Esophagus mucosa (tissue), 1 donor: ENCODE data around the gene C16orf78. TPM values are rescaled to one million over a fixed set of nuclear protein-coding genes. Genes with fewer than 3 reads are reported as not detected.

Experiments
- ATAC-seq: fragments of 200-7000 bp; cut with Tn5 transposase; one replicate; pipeline ENCODE4 v1.9.1; 2020
- total RNA-seq: library from RNA; stranded (reverse); gene quantifications from one replicate; pipeline ENCODE4 v1.2.4, GENCODE V29; 2023
- donor health status: DM: yes; HTN: yes; CAD: no.

Gene C16orf78
- total RNA-seq, 1 donor from 2014 or later = not detected

GRCh38 chr16:49398761-49399160, 25.2 kb downstream of the C16orf78 start:
- no peak for ATAC-seq

- no peak for ATAC-seq
Measured at GRCh38 chr16:49399594-49400364, 26.2 kb downstream of the C16orf78 start.

DNA sequence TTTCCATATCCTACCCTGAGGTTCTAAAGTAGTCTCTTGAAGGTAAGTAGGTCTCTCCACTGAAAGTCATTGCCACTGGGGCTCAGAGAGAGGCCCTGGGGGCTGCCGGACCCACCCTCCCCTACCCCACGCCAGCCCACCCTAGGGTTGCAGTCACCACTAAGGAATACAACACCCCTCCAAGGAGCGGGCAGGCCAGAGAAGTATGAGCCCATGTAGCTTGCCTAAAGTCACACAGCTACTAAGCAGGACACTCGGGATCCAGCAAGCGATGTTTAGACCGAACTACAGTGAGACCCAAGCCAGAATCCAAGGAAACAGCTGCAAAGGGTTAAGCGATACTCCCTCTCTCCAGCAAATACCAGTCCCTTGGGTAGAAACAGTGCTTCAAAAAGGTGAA, 27.0 kb downstream of the C16orf78 start:
- ATAC-seq = no peak

DNA sequence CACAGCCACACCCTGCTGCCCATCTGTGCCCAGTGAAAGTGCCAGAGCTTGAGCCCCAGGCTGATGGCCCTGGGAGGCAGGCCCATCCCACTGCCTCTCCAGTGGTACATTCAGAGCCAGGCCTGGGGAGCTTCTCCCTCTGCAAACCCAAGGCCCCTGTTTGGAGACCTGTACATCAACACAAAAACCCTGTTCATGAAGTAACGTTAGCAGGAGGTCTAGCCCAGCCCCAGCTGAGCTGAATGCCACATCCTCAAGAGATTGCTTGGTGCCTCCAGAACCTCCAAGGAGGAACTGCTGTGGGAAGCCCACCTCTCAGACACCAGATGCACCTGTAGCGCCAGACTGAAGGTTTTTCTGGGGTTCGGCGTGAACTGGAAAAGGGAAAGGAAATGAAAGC, 31.5 kb downstream of the C16orf78 start:
- no peak for ATAC-seq

GRCh38 chr16:49405530-49405929, 31.9 kb downstream of the C16orf78 start:
- no peak for ATAC-seq

DNA sequence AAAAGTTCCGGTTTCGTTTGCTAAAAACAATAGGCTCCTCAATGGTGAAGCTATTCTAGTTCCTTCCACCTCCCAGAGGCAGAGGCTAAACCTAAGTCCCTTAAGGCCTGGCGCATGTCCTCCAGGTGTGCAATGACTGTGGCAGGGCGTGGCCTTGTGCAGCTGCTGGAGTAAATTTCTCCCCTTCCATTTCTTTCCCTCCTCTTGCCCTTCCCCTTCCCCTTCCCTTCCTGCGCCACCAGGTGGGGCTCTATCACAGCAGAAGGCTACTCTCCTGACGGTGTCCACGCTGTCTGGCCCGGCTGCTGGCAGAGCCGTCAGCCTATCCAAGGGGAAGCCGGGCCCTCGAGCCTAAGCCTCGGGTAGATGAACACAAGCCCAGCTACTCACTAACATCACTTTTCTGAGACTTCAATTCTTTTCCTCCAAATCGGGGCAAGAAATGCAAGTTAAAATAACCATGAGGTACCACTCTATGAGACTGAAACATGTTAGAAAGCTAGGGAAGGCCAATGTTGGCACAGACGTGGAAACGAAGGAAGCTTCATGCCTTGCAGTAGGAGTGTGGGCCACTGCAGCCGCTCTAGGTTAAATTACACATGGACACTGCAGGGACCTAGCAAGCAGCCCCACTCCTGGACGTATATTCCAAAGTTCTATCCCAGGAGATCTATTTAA, 34.4 kb downstream of the C16orf78 start:
- peak; percentile 94 for ATAC-seq

- ATAC-seq = no peak
Measured at GRCh38 chr16:49409121-49409520, 35.5 kb downstream of the C16orf78 start.

GRCh38 chr16:49410226-49410625, 36.6 kb downstream of the C16orf78 start:
- no peak for ATAC-seq

DNA sequence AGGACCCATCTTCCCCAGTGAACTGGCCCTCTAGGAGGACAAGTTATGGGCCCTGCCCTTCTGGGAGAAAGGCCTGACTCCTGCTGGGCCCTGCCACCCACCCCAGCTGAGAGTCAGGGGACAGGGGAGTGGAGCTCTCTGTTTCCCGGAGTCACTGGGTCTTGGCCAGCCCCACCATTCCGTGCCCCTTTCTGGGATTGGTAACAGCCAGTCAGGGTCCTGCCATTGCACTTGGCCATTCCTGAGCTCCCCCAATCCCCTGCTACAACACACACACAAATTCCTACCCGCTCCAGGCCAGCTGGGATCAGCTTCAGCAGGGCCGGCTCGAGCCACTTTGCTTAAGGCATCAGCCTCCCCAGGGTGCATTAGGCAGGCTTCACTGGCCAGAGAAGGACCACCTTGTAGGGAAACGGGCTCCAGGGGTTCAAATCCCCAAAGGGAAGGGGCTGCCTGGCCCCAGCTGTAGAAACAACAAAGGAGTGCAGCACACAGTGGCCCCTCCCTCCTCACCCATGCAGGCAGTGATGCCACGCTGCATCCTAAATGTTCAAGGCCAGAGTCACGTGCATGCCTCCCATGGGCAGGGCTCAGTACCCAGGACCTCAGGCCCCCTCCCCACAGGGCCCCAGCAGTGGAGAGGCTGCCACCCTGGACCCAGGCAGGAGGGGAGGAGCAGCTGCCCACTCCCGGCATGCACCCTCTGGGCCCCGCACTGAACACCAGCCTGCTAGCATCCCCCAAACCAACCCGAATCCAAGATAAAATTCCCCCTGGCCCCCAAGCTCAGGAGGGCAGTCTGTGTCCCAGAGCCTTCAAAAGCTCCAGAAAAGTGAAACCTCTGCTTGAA, 37.7 kb downstream of the C16orf78 start:
- ATAC-seq = no peak

GRCh38 chr16:49414671-49415070, 41.1 kb downstream of the C16orf78 start:
- ATAC-seq = no peak

GRCh38 chr16:49415083-49415482, 41.5 kb downstream of the C16orf78 start:
- no peak for ATAC-seq

- no peak for ATAC-seq
Measured at GRCh38 chr16:49416001-49416675, 42.5 kb downstream of the C16orf78 start.

GRCh38 chr16:49417354-49417753, 43.8 kb downstream of the C16orf78 start:
- no peak for ATAC-seq

DNA sequence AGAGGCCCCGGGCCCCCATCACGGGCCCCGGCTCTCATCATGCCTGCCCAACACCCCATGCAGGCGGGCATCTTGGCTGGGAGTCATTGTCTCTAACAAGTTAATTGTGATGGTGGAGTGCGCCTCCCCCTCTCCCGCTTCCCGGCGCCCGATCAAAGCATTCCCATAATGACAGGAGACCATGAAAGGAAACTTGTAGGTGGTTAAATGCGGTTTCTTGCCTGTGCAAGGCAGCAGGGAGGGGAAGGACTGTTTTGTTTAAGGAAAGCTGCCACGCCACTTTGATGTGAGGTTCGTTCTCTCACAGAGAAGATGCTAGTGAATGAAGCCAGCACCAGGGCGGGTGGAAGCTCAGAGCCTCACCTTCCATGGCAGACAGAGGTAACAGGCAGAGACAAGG, 45.4 kb downstream of the C16orf78 start:
- ATAC-seq = no peak

DNA sequence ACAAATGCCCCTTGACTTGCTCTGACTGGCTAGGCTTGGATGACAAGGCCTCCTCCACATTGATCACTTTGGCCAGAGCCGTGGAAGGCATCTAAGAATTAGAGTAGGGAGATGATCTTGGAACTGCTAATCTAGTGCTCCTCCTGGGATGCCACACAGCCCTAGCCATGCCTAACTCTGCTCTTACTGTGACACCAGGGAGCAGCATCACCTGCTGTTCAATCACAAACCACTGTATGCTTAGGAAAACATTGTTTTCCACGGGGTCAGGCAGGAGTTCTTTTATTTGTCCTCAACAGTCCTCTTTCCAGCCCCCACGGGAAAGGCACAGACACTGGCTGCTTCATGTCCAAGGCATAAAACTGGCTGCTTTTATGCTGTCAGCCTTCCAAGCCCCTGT, 46.3 kb downstream of the C16orf78 start:
- ATAC-seq = no peak

GRCh38 chr16:49422896-49423295, 49.3 kb downstream of the C16orf78 start:
- no peak for ATAC-seq

GRCh38 chr16:49424961-49425360, 51.4 kb downstream of the C16orf78 start:
- ATAC-seq = no peak

DNA sequence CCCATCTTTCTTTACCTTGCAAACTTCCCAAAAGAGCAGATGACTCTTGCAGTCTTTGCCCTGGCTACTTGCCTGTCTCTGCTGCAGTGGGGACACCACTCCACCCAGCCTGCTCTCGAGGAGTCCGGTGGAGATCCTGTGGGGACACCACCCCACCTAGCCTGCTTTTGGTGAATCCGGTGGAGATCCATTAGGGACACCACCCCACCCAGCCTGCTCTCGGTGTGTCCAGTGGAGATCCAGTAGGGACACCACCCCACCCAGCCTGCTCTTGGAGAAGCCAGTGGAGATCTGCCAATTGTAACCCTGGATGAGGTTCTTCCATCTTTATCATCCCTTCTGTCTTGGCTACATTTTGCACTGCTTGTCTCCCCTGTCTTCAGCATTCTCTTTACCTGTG, 54.2 kb downstream of the C16orf78 start:
- ATAC-seq = no peak

- ATAC-seq = no peak
Measured at GRCh38 chr16:49428808-49429207, 55.2 kb downstream of the C16orf78 start.

GRCh38 chr16:49431040-49431439, 57.4 kb downstream of the C16orf78 start:
- no peak for ATAC-seq

DNA sequence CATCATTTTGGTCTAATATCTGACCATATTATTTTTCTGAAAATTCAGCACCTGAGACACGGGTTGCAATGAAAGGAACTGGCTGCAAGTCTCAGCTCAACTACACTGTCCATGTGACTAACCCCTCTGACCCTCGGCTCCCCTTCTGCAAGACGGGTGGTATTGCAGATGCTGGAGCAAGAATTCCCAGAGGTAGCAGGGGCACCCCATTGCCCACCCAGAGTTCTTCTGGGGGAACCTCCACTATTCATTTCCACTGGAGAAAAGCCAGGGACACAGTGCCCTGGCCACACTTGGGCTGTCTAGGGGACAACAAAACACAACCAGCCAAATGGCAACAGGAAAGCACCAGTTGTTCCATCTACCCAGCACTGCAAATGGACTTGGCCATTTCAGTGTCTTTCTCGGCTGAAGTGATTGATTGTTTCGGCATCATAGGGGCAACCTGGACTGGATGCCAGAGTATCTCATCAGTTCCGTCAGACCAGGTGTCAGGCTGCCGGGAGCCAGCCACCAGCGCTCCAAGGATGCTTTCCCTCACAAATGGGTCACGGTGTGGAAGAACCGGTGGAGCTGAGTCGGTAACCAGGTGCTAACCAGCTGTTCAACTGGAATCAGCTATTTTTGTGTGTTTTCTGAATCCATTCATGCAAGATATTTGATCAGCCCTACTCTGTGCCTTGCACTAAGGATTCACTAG, 58.1 kb downstream of the C16orf78 start:
- no peak for ATAC-seq

- no peak for ATAC-seq
Measured at GRCh38 chr16:49434733-49435132, 61.1 kb downstream of the C16orf78 start.
